ENCODE measurements around the gene MIR17HG. TPM values are rescaled to one million over a fixed set of nuclear protein-coding genes. Genes with fewer than 3 reads are reported as not detected.
"Not testable (repeated sequence)": the region's sequence is repeated elsewhere in the genome, so short reads cannot be mapped to it uniquely, and the experiment has no call there.

MIR17HG gene
- total RNA-seq, 6 donors from 2014 or later: 3.1 to 4.5 (median 4.2) TPM; not detected in 1

DNA sequence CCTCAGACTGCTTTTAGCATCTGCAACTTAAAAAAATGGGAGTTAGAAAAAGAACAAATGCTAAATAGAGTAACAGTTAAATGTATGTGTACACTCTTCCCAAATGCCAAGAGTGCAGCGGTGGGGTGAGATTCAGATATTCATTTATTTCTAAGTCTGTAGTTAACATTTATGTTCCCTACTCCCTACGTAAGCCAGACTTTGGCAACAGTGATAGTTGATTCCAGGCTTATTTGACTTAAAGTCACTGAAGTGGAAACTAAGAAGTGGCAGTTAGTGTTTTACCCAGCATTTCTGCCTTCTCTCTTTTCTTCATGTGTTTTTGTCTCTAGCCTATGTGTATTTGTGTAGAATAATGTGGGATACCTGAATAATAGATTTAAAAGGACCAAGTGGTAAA, 4.5 kb downstream of the MIR17HG start:
- no peaks in the 10 kb centered on the region for H3K9me3 ChIP-seq
- DNase-seq: no peak
- H3K36me3 ChIP-seq: peaks cover 0 to 59% (median 8%) of the 10 kb centered on the region in 4 donors
- no peak for TF ChIP-seq POLR2A (IDR thresholded peaks at IDR 0.05)
- TF ChIP-seq, protein P1, sequence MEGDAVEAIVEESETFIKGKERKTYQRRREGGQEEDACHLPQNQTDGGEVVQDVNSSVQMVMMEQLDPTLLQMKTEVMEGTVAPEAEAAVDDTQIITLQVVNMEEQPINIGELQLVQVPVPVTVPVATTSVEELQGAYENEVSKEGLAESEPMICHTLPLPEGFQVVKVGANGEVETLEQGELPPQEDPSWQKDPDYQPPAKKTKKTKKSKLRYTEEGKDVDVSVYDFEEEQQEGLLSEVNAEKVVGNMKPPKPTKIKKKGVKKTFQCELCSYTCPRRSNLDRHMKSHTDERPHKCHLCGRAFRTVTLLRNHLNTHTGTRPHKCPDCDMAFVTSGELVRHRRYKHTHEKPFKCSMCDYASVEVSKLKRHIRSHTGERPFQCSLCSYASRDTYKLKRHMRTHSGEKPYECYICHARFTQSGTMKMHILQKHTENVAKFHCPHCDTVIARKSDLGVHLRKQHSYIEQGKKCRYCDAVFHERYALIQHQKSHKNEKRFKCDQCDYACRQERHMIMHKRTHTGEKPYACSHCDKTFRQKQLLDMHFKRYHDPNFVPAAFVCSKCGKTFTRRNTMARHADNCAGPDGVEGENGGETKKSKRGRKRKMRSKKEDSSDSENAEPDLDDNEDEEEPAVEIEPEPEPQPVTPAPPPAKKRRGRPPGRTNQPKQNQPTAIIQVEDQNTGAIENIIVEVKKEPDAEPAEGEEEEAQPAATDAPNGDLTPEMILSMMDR (IDR thresholded peaks at IDR 0.05): no peak
- no peak for TF ChIP-seq POLR2AphosphoS5 (IDR thresholded peaks at IDR 0.05)
- TF ChIP-seq EP300 (IDR thresholded peaks at IDR 0.05): no peak
- peaks cover 21 to 38% (median 29%) of the 10 kb centered on the region in 4 donors for H3K4me1 ChIP-seq
- WGBS, 2 donors: 79 to 86% methylated on average over 2 of the region's 2 CpGs
- H3K4me3 ChIP-seq: no peak overlapping the region
- no peaks in the 10 kb centered on the region for H3K27me3 ChIP-seq
- ATAC-seq (ENCODE audit: low FRiP score in 2 of 2): no peak
- no peak overlapping the region for H3K27ac ChIP-seq

DNA sequence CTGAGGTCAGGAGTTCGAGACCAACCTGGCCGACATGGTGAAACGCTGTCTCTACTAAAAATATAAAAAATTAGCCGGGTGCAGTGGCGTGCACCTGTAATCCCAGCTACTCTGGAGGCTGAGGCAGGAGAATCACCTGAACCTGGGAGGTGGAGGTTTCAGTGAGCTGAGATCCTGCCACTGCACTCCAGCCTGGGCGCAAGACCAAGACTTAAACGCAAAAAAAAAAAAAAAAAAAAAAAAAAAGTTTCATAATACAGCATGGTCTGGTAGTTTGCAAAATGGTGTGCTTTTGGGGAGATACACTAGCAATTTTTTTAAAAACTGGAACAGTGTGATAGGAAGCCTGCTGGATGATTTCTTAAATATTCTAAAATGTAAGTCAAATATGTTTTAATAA, 5.4 kb downstream of the MIR17HG start:
- WGBS, 2 donors: 81% methylated on average over 7 of the region's 7 CpGs
- not testable (repeated sequence) for H3K9me3 ChIP-seq; H3K27me3 ChIP-seq; ATAC-seq (ENCODE audit: low FRiP score in 2 of 2); H3K4me3 ChIP-seq; H3K27ac ChIP-seq; DNase-seq
- Histone ChIP-seq H3K4me1 (peaks cover 21 to 37% (median 28%) of the 10 kb centered on the region in 4 donors), H3K36me3 (peaks cover 0 to 62% (median 8%) of the 10 kb centered on the region in 4 donors)

DNA sequence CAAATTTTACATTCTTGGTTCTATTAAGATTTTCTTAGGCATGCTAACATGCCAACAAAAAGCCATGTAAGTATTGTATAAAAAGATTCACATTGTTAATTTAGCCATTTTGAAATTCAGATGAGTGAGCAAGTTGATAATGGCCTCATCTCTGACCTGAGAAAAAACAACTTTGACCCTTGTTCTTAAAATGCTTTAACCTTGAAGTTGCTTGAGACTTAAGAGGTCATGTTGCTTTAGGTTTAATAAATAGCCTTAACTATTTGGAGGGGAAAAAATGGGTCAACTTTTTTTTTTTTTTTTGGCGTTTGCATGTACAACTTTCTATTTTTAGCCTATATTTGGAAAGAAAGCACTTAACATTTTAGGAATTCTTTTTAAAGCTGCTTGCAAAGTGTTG, 6.0 kb downstream of the MIR17HG start:
- H3K36me3 ChIP-seq: peaks cover 0 to 62% (median 8%) of the 10 kb centered on the region in 4 donors
- H3K4me3 ChIP-seq: no peak overlapping the region
- no peak overlapping the region for H3K27ac ChIP-seq
- DNase-seq: no peak
- TF ChIP-seq, protein P1 (IDR thresholded peaks at IDR 0.05): no peak
- TF ChIP-seq POLR2A (IDR thresholded peaks at IDR 0.05) (no peak), POLR2AphosphoS5 (IDR thresholded peaks at IDR 0.05) (no peak), EP300 (IDR thresholded peaks at IDR 0.05) (no peak)
- H3K9me3 ChIP-seq: no peaks in the 10 kb centered on the region
- peaks cover 21 to 37% (median 30%) of the 10 kb centered on the region in 4 donors for H3K4me1 ChIP-seq
- WGBS, 2 donors: 6 to 23% methylated on average over 1 of the region's 1 CpG
- no peaks in the 10 kb centered on the region for H3K27me3 ChIP-seq
- no peak for ATAC-seq (ENCODE audit: low FRiP score in 2 of 2)

DNA sequence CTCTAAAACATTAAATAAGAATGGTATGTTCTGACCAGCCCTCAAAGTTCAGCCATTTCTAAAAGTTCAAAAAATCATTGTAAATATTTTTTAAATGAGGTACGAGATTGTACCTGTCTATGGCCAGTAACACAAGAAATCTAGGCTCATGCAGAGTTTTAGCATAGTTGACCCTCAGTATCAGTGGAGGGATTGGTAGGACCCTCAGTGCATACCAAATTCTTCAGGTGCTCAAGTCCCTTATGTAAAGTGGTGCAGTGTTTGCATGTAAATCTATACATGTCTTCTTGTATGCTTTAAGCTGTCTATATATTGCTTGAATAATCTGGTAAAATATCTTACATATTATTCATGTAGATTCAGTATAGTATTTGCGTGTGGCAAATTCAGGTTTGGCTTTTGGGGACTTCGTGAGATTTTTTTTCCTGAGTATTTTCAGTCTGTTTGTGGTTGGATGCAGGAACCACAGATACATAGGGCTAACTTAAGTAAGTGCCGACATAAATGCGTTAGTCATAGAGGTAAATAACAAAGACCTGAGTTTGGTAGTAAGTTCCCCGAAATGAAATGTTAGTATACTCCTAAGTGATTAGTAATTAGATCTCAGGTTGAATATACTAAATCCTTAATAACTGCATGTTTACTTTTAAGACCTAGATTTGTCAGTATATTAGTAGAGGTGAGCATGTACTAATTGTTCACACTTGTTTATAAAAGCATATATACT, 7.8 kb downstream of the MIR17HG start:
- 92 to 98% methylated on average over 6 of the region's 6 CpGs for WGBS, 2 donors
- Histone ChIP-seq H3K36me3 (peaks cover 0 to 59% (median 8%) of the 10 kb centered on the region in 4 donors), H3K4me1 (peaks cover 15 to 24% (median 19%) of the 10 kb centered on the region in 4 donors)

More for the DNA sequence above, 7.8 kb downstream of the MIR17HG start:
- Histone ChIP-seq H3K4me3 (no peak overlapping the region), H3K27ac (no peak overlapping the region), H3K27me3 (no peaks in the 10 kb centered on the region), H3K9me3 (no peaks in the 10 kb centered on the region)
- ATAC-seq (ENCODE audit: low FRiP score in 2 of 2): no peak
- DNase-seq: no peak
- TF ChIP-seq EP300 (IDR thresholded peaks at IDR 0.05) (no peak), POLR2A (IDR thresholded peaks at IDR 0.05) (no peak), POLR2AphosphoS5 (IDR thresholded peaks at IDR 0.05) (no peak)
- TF ChIP-seq, protein P1 (IDR thresholded peaks at IDR 0.05): no peak
